ENCODE measurements around the gene WNT8B. TPM values are rescaled to one million over a fixed set of nuclear protein-coding genes. Genes with fewer than 3 reads are reported as not detected.
A peak's percentile ranks its signal among the peaks of the same experiment; 100 is the strongest.

WNT8B gene
- total RNA-seq, 1 experiment from 2014 or later = not detected

GRCh38 chr10:100524638-100525037 is 61.8 kb downstream of the WNT8B start:
- H3K27me3 ChIP-seq (ENCODE audit: low read length) = no peaks in the 10 kb centered on the region
- H3K9me3 ChIP-seq (ENCODE audit: low read length) = no peaks in the 10 kb centered on the region
- H2AFZ ChIP-seq (ENCODE audit: low read length) = no peak overlapping the region
- no peaks in the 10 kb centered on the region for H4K20me1 ChIP-seq (ENCODE audit: insufficient read depth, low read depth, low read length)
- no peak overlapping the region for H3K9ac ChIP-seq (ENCODE audit: low read length)
- no peak for DNase-seq
- peaks cover 30% of the 10 kb centered on the region for H3K36me3 ChIP-seq (ENCODE audit: insufficient read depth, low read length)
- H3K79me2 ChIP-seq (ENCODE audit: low read length) = peaks cover 34% of the 10 kb centered on the region
- H3K27ac ChIP-seq (ENCODE audit: low read length) = no peak overlapping the region
- H3K4me3 ChIP-seq (ENCODE audit: low read length) = no peak overlapping the region
- H3K4me2 ChIP-seq (ENCODE audit: low read depth, low read length, poor library complexity, severe bottlenecking) = no peak overlapping the region
- no peaks in the 10 kb centered on the region for H3K9me2 ChIP-seq (replicated peaks; ENCODE audit: insufficient read depth, low read length)
- H3K4me1 ChIP-seq (ENCODE audit: low read length) = peaks cover 10% of the 10 kb centered on the region

DNA sequence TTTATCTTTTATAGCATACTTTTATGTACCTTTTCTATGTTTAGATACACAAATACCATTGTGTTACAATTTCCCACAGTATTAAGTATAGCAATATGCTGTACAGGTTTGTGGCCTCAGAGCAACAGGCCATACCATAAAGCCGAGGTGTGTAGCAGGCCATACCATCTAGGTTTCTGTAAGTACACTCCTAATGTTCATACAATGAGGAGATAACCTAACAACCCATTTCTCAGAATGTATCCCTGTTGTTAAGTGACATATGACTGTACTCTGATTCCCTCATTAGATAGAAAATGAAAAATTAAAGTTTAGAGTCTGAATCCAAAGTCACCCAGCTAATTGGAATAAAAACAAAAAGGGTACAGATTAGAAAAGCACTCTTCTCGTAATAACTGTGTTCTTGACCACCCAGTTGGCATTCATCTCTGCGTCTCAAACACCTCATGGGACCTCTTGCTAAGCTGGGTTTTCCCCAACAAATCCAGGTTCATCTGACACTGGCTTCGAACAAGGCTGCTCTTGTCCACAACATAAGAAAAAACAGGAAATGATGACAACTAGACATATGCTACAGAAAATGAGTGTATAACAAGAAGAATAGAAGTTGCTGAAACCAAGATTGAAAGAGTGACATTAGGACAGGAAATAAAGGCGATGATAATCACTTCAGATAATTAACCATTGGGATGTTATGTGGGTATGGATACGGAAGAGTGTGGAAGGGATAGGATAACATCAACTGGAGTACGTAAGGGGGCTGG is 65.5 kb downstream of the WNT8B start:
- Histone ChIP-seq H3K9ac (ENCODE audit: low read length) (peak overlapping the region; percentile 89), H4K20me1 (ENCODE audit: insufficient read depth, low read depth, low read length) (no peaks in the 10 kb centered on the region), H2AFZ (ENCODE audit: low read length) (no peak overlapping the region), H3K79me2 (ENCODE audit: low read length) (peaks cover 37% of the 10 kb centered on the region), H3K9me3 (ENCODE audit: low read length) (no peaks in the 10 kb centered on the region), H3K27ac (ENCODE audit: low read length) (peak overlapping the region; percentile 68), H3K4me1 (ENCODE audit: low read length) (peaks cover 18% of the 10 kb centered on the region), H3K4me3 (ENCODE audit: low read length) (peak overlapping the region; percentile 85), H3K36me3 (ENCODE audit: insufficient read depth, low read length) (peaks cover 30% of the 10 kb centered on the region), H3K27me3 (ENCODE audit: low read length) (no peaks in the 10 kb centered on the region), H3K4me2 (ENCODE audit: low read depth, low read length, poor library complexity, severe bottlenecking) (peak overlapping the region; percentile 86), H3K9me2 (replicated peaks; ENCODE audit: insufficient read depth, low read length) (no peaks in the 10 kb centered on the region)
- no peak for DNase-seq

DNA sequence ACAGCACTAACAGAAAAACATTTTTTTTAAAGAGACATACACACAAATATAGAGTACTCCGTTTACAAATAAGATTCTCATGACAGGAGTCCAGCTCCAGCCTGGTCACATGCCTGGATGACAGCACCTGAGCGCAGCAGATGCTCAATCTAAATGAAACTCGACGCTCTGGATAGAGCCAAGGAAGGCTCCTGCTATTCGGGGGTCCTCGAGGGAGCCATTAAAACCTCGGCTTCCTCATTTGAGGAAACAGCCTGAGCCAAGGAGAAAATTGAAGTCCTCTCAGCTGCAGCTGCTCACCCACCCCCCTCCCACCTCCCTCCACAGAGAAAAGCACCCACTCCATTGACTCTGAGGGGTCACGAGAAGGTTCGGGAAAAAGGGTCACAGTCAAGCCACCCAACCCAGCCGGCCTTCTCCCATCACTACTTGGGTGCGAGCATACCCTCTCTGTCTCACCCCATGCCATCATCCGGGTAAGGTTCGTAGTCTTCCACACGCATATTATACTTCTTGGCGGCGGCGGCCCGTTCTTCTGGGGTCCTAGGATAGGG is 66.2 kb downstream of the WNT8B start:
- H3K36me3 ChIP-seq (ENCODE audit: insufficient read depth, low read length) = peaks cover 30% of the 10 kb centered on the region
- no peaks in the 10 kb centered on the region for H3K27me3 ChIP-seq (ENCODE audit: low read length)
- H3K9ac ChIP-seq (ENCODE audit: low read length) = peak overlapping the region; percentile 89
- peaks cover 37% of the 10 kb centered on the region for H3K79me2 ChIP-seq (ENCODE audit: low read length)
- peak overlapping the region; percentile 68 for H3K27ac ChIP-seq (ENCODE audit: low read length)
- peak overlapping the region; percentile 85 for H3K4me3 ChIP-seq (ENCODE audit: low read length)
- no peaks in the 10 kb centered on the region for H3K9me3 ChIP-seq (ENCODE audit: low read length)
- H2AFZ ChIP-seq (ENCODE audit: low read length) = peak overlapping the region; percentile 87; the same call in 1 of the 2 replicates
- no peaks in the 10 kb centered on the region for H4K20me1 ChIP-seq (ENCODE audit: insufficient read depth, low read depth, low read length)
- peak; percentile 83 for DNase-seq
- no peaks in the 10 kb centered on the region for H3K9me2 ChIP-seq (replicated peaks; ENCODE audit: insufficient read depth, low read length)
- H3K4me2 ChIP-seq (ENCODE audit: low read depth, low read length, poor library complexity, severe bottlenecking) = peak overlapping the region; percentile 86
- H3K4me1 ChIP-seq (ENCODE audit: low read length) = peaks cover 18% of the 10 kb centered on the region

- peak; percentile 95 for DNase-seq
- Histone ChIP-seq H2AFZ (ENCODE audit: low read length) (peak within 1 kb of the TSS; percentile 87), H3K79me2 (ENCODE audit: low read length) (peaks cover 37% of the 10 kb centered on the region), H3K4me1 (ENCODE audit: low read length) (peaks cover 18% of the 10 kb centered on the region), H3K9me2 (replicated peaks; ENCODE audit: insufficient read depth, low read length) (no peaks in the 10 kb centered on the region), H3K27ac (ENCODE audit: low read length) (peak within 1 kb of the TSS; percentile 68), H3K27me3 (ENCODE audit: low read length) (no peaks in the 10 kb centered on the region), H3K9me3 (ENCODE audit: low read length) (no peaks in the 10 kb centered on the region), H3K9ac (ENCODE audit: low read length) (peak within 1 kb of the TSS; percentile 89), H3K4me2 (ENCODE audit: low read depth, low read length, poor library complexity, severe bottlenecking) (peak within 1 kb of the TSS; percentile 86), H4K20me1 (ENCODE audit: insufficient read depth, low read depth, low read length) (no peaks in the 10 kb centered on the region), H3K36me3 (ENCODE audit: insufficient read depth, low read length) (peaks cover 26% of the 10 kb centered on the region), H3K4me3 (ENCODE audit: low read length) (peak within 1 kb of the TSS; percentile 85)
These were observed 66.9 kb downstream of the WNT8B start, which contains the start of gene NDUFB8 for GRCh38 chr10:100529475-100530298. TSS of gene NDUFB8 (minus strand) at chr10:100529871. CDS start at chr10:100529851, 20 bp downstream.

- Histone ChIP-seq H3K9ac (ENCODE audit: low read length) (no peak overlapping the region), H2AFZ (ENCODE audit: low read length) (no peak overlapping the region), H3K4me2 (ENCODE audit: low read depth, low read length, poor library complexity, severe bottlenecking) (no peak overlapping the region), H3K79me2 (ENCODE audit: low read length) (peaks cover 43% of the 10 kb centered on the region), H3K27ac (ENCODE audit: low read length) (no peak overlapping the region), H3K27me3 (ENCODE audit: low read length) (no peaks in the 10 kb centered on the region), H4K20me1 (ENCODE audit: insufficient read depth, low read depth, low read length) (peaks cover 8% of the 10 kb centered on the region; the same call in 1 of the 2 replicates), H3K36me3 (ENCODE audit: insufficient read depth, low read length) (peaks cover 11% of the 10 kb centered on the region; the same call in 1 of the 2 replicates), H3K4me1 (ENCODE audit: low read length) (peaks cover 30% of the 10 kb centered on the region), H3K9me3 (ENCODE audit: low read length) (no peaks in the 10 kb centered on the region), H3K4me3 (ENCODE audit: low read length) (no peak overlapping the region), H3K9me2 (replicated peaks; ENCODE audit: insufficient read depth, low read length) (no peaks in the 10 kb centered on the region)
- DNase-seq = no peak
These were observed 69.0 kb downstream of the WNT8B start for GRCh38 chr10:100531761-100532160.

Other genes with a start within 250 kb of the WNT8B start
- gene CHUK, start 233.4 kb upstream of the WNT8B start, total RNA-seq (2014; rRNA removed; shearing (Covaris generic); ENCODE audit: low replicate concordance) = 27.8 and 37.3 TPM in 2 replicates
- gene CWF19L1, start 195.4 kb upstream of the WNT8B start, total RNA-seq (2014; rRNA removed; shearing (Covaris generic); ENCODE audit: low replicate concordance) = 40.8 and 47.2 TPM in 2 replicates
- 65.1 and 121 TPM in 2 replicates for gene BLOC1S2, start 176.3 kb upstream of the WNT8B start, total RNA-seq (2014; rRNA removed; shearing (Covaris generic); ENCODE audit: low replicate concordance)
- gene PKD2L1, start 132.8 kb upstream of the WNT8B start, total RNA-seq (2014; rRNA removed; shearing (Covaris generic); ENCODE audit: low replicate concordance) = 0.07 and 0.25 TPM in 2 replicates
- gene SCD, start 115.8 kb upstream of the WNT8B start, total RNA-seq (2014; rRNA removed; shearing (Covaris generic); ENCODE audit: low replicate concordance) = 282 and 463 TPM in 2 replicates
- gene SEC31B, start 56.9 kb downstream of the WNT8B start, total RNA-seq (2014; rRNA removed; shearing (Covaris generic); ENCODE audit: low replicate concordance) = 23.6 and 26.6 TPM in 2 replicates
- gene NDUFB8, start 66.9 kb downstream of the WNT8B start, total RNA-seq (2014; rRNA removed; shearing (Covaris generic); ENCODE audit: low replicate concordance) = 267 and 500 TPM in 2 replicates
- gene HIF1AN, start 72.9 kb downstream of the WNT8B start, total RNA-seq (2014; rRNA removed; shearing (Covaris generic); ENCODE audit: low replicate concordance) = 14.8 and 19.2 TPM in 2 replicates